ENCODE measurements around the gene PCP2.

Gene PCP2

DNA sequence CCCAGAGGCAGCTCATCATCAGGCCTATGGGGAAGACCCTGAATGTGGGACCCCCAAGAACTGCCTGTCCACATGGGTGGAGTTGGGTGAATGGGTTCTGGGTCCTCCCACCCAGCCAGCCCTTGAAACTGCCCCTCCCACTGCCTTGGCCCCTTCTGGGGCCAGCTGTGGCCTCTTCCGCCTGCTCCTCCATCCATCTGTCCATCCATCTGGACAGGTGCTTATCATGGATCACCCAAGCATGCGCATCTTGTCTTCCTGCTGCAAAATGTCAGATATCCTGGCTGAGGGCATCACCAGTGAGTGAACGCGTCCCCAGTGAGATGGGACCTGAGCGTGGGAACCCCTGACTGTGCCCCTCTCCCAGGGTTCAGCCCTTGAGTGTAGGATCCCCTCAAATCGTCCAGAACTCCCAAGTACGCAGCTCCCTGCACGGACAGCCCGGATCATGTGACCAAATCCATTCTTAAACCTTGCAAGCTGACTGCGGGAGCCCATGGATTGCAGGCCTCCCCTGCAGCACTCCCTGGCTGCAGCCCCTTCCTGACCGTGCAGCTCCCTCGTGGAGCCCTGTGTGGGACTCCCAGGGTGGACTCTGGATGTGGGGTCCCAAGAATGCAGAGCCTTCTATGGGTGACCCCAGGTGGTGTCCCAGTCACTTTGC, 5.4 kb upstream of the PCP2 start:
- no peak for DNase-seq

DNA sequence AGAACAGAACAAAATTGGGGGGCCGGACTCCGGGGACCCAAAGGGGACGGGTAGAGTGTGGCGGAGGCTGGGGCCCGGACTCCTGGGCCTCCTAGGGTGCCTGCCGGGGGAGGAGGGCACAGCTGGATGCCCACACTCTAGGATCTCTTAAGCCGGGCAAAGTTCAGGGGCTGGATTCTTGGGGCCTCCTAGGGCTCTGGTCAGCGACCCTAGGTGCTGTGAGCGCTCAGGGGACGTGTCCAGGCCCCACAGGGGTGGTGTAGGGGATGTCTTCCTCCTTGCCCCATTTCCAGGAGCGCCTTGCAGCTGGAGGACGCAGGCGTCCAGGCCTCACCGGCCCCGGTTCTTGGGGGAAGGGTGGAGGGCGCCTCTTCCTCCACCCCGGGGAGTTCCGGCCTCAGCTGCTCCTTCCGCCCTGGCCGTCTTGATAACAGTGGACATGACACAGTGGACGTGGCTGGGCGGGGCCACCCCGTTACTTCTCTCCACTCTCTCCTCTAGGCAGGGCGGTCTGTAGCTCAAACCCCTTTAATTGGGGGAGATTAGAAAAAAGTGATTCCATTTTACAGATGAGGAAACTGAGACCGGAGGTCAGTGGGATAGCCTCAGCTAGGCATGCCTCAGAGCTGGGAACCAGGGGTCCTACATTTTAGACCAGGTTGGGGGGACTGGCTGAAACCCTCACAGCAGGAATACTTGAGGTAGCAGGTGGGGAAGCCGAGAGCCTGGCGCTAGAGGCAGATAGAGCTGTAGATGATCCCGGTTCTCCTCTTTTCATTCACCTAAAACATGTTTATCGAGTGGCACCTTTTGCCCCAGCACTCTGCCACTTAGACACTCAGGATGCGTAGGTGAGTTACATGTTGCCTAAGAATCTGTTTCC, 4.1 kb upstream of the PCP2 start:
- DNase-seq = no peak

GRCh38 chr19:7636691-7637373, 3.3 kb upstream of the PCP2 start, which contains the start of gene STXBP2:
Gene STXBP2 (plus strand): TSS chr19:7637110. CDS start chr19:7637150, 40 bp downstream.
- peak; percentile 93 for DNase-seq

DNA sequence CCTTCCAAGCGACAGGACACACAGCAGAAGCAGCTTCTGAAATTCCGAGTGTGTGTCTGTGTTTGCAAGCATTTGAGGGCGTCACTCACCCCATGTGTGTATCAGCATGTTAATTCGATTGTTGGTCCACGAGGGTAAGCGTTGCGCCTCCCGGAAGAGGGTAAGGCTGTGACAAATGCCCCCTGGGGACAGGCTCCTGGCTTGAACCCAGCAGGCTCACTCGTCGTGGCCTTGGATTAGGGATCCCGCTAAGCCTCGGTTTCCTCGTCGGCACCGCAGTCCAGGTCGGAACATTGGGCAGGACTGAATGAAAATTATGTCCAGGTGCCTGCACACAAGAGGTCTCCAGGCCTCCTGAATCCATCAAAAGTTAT, 2.8 kb upstream of the PCP2 start:
- no peak for DNase-seq

DNA sequence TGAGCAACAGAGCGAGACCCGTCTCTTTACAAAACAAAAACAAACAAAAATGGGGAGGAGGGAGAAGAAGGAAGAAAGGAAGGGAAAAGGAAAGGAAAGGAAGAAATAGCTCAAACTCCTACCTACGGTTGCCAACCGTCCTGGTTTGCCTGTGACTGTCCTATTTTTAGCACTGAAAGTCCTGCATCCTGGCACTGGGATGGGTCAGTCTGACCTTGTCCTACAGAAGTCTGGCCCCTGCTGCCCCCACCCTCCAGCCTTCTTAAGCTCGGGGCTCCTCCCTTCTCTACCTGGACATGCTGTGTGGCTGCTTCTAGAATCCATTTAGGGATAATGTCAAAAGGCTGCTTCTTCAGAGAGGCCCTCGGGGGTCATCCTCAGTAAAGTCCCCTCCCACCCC, 2.2 kb upstream of the PCP2 start:
- no peak for DNase-seq

DNA sequence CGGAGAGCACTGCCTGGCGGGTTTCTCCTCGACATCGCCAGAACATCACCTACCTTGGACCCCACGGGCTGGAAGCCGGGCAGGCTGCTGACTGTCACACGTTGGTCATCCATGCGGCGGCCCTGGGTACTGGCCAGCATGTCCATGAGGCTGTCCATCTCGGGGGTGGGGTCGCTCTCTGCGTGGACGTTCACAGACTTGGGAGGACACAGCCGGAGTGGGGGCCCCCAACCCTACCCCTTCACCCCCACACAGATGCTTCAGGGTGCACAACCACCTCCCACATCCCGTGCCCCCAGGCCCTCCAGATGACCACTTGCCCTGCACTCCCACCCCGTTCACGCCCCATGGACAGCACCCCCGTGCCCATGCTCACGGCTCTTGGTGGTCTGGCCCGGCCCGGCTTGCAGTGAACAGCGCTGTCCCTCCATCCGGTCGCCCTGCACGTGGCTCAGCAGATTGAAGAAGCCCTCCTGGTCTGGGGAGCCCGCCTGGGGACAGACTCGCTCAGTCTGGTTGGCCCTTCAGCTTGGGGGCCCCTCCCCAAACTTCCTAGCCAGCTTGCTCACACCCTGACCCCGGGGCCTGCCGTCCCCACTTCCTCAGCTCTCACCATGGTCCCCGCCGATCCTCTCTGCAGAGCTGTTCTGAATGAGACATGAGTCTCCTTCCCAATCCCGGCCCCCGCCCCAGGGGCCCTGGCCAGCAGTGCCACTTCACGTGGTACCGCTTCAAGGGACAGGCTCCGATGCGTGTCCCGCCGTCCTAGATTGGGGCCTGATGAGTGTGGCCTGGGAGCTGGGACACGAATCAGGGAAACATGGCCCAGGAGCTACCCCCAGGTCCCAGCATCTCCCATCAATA, 947 bp downstream of the PCP2 start:
- no peak for DNase-seq

- no peak for DNase-seq
Measured at GRCh38 chr19:7631577-7631976, 1.9 kb downstream of the PCP2 start.

GRCh38 chr19:7629347-7630054, 4.0 kb downstream of the PCP2 start, which contains the start of the genes PET100 and XAB2:
Gene PET100 (plus strand): TSS chr19:7629793. CDS start chr19:7629834, 41 bp downstream.
Gene XAB2 (minus strand): TSS chr19:7629545. CDS start chr19:7629527, 18 bp downstream.
- peak; percentile 90 for DNase-seq

DNA sequence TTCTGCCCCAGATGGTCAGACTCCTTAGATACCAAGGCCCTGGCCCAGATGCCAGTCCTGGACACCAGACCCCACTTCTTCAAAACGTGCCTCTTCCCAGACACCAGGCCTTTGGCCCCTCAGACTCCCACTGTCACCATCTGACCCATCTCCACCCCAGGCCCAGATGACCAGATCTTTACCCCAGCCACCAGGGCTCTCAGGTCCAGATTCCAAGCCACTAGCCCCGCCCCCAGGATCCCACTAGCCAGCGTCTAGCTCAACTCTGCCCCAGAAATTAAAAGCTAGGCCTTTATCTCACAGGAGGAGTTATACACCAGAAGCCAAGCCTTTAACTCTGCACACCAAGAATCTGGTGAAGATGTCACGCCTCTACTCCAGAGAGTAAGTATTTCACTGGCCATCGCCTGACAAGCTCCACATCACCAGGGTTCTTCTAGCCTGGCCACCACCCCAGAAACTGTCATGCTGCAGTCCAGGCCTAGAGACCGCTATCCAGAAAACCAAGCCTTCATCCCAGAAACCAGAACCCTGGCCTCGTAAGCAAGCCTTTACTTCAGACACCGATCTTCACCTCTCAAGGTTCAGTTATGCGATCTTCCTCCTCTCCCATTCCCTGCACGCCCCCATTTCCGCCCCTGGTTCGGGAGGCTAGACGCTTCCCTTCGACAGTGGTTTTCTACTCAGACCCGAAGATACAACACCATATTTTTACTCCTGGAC, 4.8 kb downstream of the PCP2 start:
- no peak for DNase-seq

- no peak for DNase-seq
Measured at GRCh38 chr19:7627166-7627565, 6.4 kb downstream of the PCP2 start.

- DNase-seq = no peak
Measured at GRCh38 chr19:7625763-7626372, 7.7 kb downstream of the PCP2 start.

DNA sequence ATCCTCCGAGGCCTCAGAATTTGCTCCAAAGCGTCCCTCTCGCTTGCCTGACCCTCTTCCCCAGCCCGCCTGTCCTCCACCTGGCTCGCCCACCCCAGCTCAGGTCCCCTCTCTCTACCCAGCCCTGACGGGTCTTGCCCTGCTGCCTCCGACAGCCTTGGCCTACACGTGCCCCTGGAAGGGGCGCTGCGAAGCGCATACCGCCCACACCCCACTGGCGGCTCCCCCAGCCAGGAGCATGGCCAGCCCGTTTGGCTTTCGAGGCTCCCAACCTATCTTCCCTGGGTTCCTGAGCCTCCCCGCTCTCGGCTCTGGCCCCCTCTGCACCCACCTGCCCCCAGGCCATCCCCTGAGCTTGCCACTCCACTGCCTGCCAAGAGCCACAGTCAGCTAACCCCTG, 8.7 kb downstream of the PCP2 start:
- DNase-seq = no peak

DNA sequence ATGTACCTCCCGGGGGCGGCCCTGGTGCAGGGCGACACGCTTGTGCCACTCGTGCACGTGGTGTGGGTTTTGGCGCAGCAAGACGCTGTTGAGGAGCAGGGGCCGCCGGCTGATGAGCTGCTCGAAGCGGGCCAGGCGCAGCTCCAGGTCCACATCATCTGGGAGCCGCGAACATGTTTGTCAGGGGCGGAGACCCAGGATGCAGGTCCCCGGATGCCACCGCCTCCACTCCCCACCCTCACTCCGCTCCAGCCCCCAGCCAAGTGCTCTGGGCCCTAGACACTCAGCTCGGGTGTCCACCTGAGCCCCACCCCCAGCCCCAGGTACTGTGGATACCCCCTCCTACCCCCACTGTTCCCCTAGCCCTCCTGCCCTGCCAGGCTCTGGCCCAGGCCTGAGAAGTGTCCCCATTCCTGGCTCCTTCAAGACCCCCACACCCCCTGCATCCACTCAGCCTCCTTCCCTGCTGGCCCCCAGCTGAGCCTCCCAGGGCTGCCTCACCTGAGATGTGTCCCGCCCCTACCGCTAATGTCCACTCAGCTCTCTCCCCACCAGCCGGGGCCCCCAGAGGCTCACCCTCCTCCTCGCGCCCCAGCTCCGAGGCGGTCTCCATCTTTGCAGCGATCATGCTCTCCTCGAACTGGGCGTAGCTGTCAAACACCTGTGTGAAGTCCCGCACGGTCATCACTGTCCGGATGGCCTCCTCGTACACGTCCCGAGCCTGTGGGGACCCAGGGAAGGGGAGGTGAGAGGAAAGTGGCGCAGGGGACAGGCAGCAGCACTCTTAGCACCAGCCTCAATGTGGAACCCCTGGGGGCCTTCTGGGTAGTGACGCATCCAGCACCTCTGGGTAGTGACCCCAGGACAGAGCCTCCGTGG, 9.6 kb downstream of the PCP2 start:
- DNase-seq = peak; percentile 12

DNA sequence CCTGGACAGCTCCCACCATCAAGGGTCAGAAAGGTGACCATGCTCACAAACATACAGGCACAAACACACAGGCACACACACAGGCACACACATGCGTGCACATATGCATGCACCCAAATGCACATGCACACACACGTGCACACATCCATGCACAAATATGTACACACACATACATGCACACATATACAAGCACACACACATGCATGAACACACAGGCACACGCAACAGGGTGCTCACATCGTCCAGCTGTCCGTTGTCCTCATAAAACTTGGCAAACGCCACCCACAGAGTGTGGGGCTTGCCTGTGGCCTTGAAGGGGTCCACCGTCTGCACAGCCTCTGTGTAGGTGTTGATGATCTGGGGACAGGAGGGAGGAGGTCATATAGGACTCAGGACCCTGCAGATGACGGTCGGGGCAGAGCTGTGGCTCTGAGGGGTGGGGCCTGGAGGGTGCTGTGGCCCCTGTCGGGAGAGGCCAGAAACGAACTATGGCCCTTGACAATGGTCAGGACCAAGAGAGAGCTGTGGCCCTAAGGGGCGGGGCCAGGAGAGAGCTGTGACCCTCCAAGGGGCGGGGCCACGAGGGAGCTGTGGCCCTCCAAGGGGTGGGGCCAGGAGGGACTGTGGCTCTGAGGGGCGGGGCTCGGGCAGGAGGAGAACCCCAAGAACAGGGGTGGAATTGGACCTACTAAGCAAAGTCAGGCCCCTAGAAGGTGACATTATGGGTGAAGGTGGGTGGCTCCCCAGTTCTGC, 10.4 kb downstream of the PCP2 start:
- no peak for DNase-seq

DNA sequence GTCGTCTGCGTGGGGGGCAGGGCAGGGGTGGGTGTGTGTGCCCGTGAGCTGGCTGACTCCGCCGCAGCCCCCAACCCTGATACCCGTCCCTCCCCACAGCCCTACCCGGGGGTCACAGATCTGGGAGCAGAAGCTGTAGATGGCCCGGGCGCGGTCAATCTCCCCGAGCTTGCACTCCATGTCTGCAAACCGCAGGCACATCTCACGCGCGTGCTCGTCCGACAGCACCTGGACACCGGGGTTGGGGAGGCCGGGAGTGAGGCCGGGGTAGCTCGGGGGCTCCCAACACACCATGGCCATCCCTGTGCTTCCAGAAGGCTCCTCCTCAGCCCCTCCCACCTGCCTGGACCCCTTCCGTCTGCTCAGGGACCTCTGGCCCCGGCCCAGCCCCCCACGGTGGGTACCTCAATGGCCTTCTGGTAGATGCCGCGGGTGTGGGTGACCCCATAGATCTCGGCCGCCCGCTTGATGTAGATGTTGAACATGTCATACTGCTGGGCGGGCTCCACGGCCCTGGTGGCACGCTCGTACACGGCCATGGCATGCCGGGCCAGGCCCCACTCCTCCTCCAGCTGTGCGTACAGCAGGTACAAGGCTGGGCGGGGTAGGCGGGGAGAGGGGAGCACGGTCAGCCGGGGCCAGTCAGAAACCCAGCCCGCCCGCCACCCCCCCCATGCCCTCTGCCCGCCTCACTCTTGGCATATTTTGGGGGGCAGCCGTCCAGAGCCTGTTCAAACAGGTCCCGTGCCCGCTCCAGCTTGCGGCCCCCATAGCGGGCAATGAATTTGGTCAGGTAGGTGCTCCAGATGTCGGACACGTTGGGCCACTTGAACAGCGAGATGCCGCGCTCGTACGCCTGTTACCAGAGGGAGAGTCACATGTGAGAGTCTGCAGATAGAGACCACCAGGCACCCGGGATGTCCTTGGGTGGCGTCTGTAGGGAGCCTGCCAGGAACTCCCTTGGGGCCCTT, 12.8 kb downstream of the PCP2 start:
- no peak for DNase-seq

- no peak for DNase-seq
Measured at GRCh38 chr19:7619671-7620441, 13.7 kb downstream of the PCP2 start.
